HCT116 (cell line): ENCODE data around the gene PPP2R3A.

Experiments
- ATF3 ChIP-seq: IDR thresholded peaks from 2 replicates; pipeline ENCODE4 v1.6.1; 2012
- CTCF ChIP-seq, 3 experiments: fragments of 200-600 bp in 1 of 3; sonication (generic) in 1 of 3; IDR thresholded peaks in 2 of 3; conservative IDR thresholded peaks in 1 of 3; 2 replicates each; pipeline ENCODE4 v1.5.1; 2012 to 2017; ENCODE audit warnings: low read depth in 2 of 3, low read length in 2 of 3, antibody characterized with exemption in 1 of 3, borderline replicate concordance in 1 of 3, control low read depth in 1 of 3, mild to moderate bottlenecking in 1 of 3, mixed read lengths in 1 of 3, mixed run types in 1 of 3, moderate library complexity in 1 of 3; ENCODE audit not compliant: insufficient read depth in 1 of 3
- EGR1 ChIP-seq: IDR thresholded peaks from 2 replicates; pipeline ENCODE4 v1.6.1; 2012; ENCODE audit warnings: low read depth
- EZH2 ChIP-seq: fragments of 200-600 bp; sonication (generic); IDR thresholded peaks from 2 replicates; pipeline ENCODE4 v1.6.1; 2017; ENCODE audit warnings: antibody characterized with exemption, mixed run types
- EZH2phosphoT487 ChIP-seq: fragments of 200-600 bp; IDR thresholded peaks from 2 replicates; pipeline ENCODE4 v1.6.1; 2018; ENCODE audit warnings: antibody characterized with exemption, borderline replicate concordance
- POLR2A ChIP-seq: IDR thresholded peaks from 2 replicates; pipeline ENCODE4 v1.7.0; 2011; ENCODE audit warnings: borderline replicate concordance; ENCODE audit not compliant: insufficient read depth, insufficient read length; ENCODE audit errors: extremely low read depth
- RAD21 ChIP-seq: IDR thresholded peaks from 2 replicates; pipeline ENCODE4 v1.6.1; 2012; ENCODE audit warnings: low read depth, mild to moderate bottlenecking
- YY1 ChIP-seq: IDR thresholded peaks from 2 replicates; pipeline ENCODE4 v1.6.1; 2011; ENCODE audit warnings: low read length, low read depth, moderate library complexity, mild to moderate bottlenecking; ENCODE audit not compliant: insufficient replicate concordance; ENCODE audit errors: extremely low read depth
- TF ChIP-seq, protein P1 (sequence below): IDR thresholded peaks from 2 replicates; pipeline ENCODE4 v1.6.1; 2012; ENCODE audit warnings: low read depth

DNA sequence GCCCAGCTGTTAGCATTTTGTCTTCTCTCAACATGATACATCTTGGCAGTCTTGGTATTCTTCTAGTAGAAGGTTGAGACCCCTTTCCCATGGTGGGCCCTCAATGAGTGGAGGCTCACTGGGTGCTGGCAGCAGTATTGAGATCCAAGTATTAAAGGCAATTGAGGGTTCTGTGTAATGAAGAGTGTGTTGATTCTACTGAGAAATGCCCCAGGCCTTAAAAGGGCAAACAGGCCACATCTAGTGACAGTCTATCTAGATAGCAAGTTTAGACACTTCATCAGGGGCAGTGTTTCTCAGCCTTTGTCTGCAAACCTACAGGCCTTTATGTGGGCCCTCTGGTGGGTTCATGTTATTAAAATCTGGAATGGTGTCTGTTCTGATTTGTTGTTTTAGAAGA is 9.5 kb downstream of the PPP2R3A start:
- no peak for TF ChIP-seq EGR1
- no peak for TF ChIP-seq YY1
- TF ChIP-seq CTCF (IDR thresholded peaks at IDR 0.05 in 2 of 3, conservative IDR thresholded peaks at IDR 0.05 in 1 of 3; ENCODE audit: borderline replicate concordance in 1 of 3, insufficient read depth in 1 of 3, low read depth in 2 of 3, low read length in 2 of 3), result no peak
- TF ChIP-seq POLR2A, result no peak
- TF ChIP-seq EZH2phosphoT487, result no peak
- TF ChIP-seq EZH2, result no peak
- TF ChIP-seq RAD21, result no peak
- TF ChIP-seq, protein P1, sequence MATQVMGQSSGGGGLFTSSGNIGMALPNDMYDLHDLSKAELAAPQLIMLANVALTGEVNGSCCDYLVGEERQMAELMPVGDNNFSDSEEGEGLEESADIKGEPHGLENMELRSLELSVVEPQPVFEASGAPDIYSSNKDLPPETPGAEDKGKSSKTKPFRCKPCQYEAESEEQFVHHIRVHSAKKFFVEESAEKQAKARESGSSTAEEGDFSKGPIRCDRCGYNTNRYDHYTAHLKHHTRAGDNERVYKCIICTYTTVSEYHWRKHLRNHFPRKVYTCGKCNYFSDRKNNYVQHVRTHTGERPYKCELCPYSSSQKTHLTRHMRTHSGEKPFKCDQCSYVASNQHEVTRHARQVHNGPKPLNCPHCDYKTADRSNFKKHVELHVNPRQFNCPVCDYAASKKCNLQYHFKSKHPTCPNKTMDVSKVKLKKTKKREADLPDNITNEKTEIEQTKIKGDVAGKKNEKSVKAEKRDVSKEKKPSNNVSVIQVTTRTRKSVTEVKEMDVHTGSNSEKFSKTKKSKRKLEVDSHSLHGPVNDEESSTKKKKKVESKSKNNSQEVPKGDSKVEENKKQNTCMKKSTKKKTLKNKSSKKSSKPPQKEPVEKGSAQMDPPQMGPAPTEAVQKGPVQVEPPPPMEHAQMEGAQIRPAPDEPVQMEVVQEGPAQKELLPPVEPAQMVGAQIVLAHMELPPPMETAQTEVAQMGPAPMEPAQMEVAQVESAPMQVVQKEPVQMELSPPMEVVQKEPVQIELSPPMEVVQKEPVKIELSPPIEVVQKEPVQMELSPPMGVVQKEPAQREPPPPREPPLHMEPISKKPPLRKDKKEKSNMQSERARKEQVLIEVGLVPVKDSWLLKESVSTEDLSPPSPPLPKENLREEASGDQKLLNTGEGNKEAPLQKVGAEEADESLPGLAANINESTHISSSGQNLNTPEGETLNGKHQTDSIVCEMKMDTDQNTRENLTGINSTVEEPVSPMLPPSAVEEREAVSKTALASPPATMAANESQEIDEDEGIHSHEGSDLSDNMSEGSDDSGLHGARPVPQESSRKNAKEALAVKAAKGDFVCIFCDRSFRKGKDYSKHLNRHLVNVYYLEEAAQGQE, result no peak
- no peak for TF ChIP-seq ATF3
